Endothelial cell of umbilical vein (primary cell): ENCODE results near the gene SLC8A1. TPM values are rescaled to one million over a fixed set of nuclear protein-coding genes. Genes with fewer than 3 reads are reported as not detected.

Experiments used
- BruUV-seq: library from RNA; stranded (reverse); fragments of 400-500 nt; replicated peaks from 2 replicates; lab custom pipeline; 2021; lab: Mats Ljungman, UMichigan
- CTCF ChIA-PET: fragments of 300-600, 350-600 bp; sonication (Branson Sonifier 250); formaldehyde crosslinking; loops from one replicate; lab custom pipeline; 2021; ENCODE audit warnings: antibody characterized with exemption, inconsistent platforms; lab: Charles Lee
- POLR2A ChIA-PET: fragments of 300-600, 350-600 bp; sonication (Branson Sonifier 250); formaldehyde crosslinking; loops from one replicate; lab custom pipeline; 2021; ENCODE audit warnings: antibody characterized with exemption, inconsistent platforms; lab: Charles Lee
- DNase-seq: peaks from one replicate; pipeline ENCODE4 v3.0.0-alpha.2; 2011; ENCODE audit warnings: low read depth, low spot score
- FAIRE-seq: peaks from 2 replicates; lab custom pipeline; 2011; peaks lifted over from hg19 to GRCh38; lab: Jason Lieb, UNC
- H2AFZ ChIP-seq: 2 replicates; pipeline ENCODE4 v1.6.0; 2012; ENCODE audit warnings: low read depth, low read length, control low read depth, inconsistent platforms
- H3K27ac ChIP-seq: 2 replicates; pipeline ENCODE4 v1.5.1; 2011; ENCODE audit warnings: low read depth, mild to moderate bottlenecking, control low read depth, low read length, moderate library complexity; ENCODE audit not compliant: insufficient read depth
- H3K27me3 ChIP-seq, 2 experiments: 2 replicates each; pipeline versions ENCODE4 v1.6.0 to v1.6.1; 2011; ENCODE audit warnings: low read length in 2 of 2, mixed read lengths in 1 of 2; ENCODE audit not compliant: control insufficient read depth in 2 of 2, insufficient read depth in 2 of 2
- H3K36me3 ChIP-seq, 2 experiments: 2 replicates in 1 of 2; 3 replicates in 1 of 2; pipeline ENCODE4 v1.5.1; 2011; ENCODE audit warnings: low read length in 2 of 2, mild to moderate bottlenecking in 1 of 2, moderate library complexity in 1 of 2; ENCODE audit not compliant: control insufficient read depth in 2 of 2, insufficient read depth in 2 of 2; ENCODE audit errors: extremely low read depth in 1 of 2
- H3K4me1 ChIP-seq: 3 replicates; pipeline ENCODE4 v1.5.1; 2011; ENCODE audit warnings: mild to moderate bottlenecking, low read length; ENCODE audit not compliant: control insufficient read depth, insufficient read depth; ENCODE audit errors: extremely low read depth
- H3K4me2 ChIP-seq: 2 replicates; pipeline ENCODE4 v1.6.1; 2011; ENCODE audit warnings: low read length, control low read depth, mixed read lengths; ENCODE audit not compliant: insufficient read depth
- H3K4me3 ChIP-seq, 3 experiments: fragments of 200-600 bp in 1 of 3; sonication (generic), shearing (Covaris generic) in 1 of 3; replicated peaks in 1 of 3; 2 replicates each; pipeline ENCODE4 v1.5.1; 2011 to 2016; ENCODE audit warnings: control low read depth in 3 of 3, low read length in 3 of 3, mild to moderate bottlenecking in 2 of 3, inconsistent platforms in 1 of 3, low read depth in 1 of 3, moderate library complexity in 1 of 3; ENCODE audit not compliant: insufficient read depth in 1 of 3
- H3K79me2 ChIP-seq: 2 replicates; pipeline ENCODE4 v1.6.0; 2012; ENCODE audit warnings: low read length, inconsistent platforms; ENCODE audit not compliant: control insufficient read depth, insufficient read depth
- H3K9ac ChIP-seq: replicated peaks from 2 replicates; pipeline ENCODE3; 2011; ENCODE audit warnings: low read length, control low read depth; ENCODE audit not compliant: insufficient read depth; ENCODE audit errors: extremely low read depth
- H3K9me1 ChIP-seq: replicated peaks from 3 replicates; pipeline ENCODE4 v1.6.0; 2011; ENCODE audit warnings: mild to moderate bottlenecking, low read length; ENCODE audit not compliant: control insufficient read depth, insufficient read depth; ENCODE audit errors: extremely low read depth
- H3K9me3 ChIP-seq: replicated peaks from 2 replicates; pipeline ENCODE4 v1.5.1; 2012; ENCODE audit warnings: low read length, inconsistent platforms; ENCODE audit not compliant: control insufficient read depth, insufficient read depth
- H4K20me1 ChIP-seq: replicated peaks from 2 replicates; pipeline ENCODE3; 2011; ENCODE audit warnings: mild to moderate bottlenecking, low read length; ENCODE audit not compliant: control insufficient read depth, insufficient read depth; ENCODE audit errors: extremely low read depth
- EZH2 ChIP-seq: IDR thresholded peaks from 2 replicates; pipeline ENCODE4 v1.6.1; 2012; ENCODE audit warnings: borderline replicate concordance, low read depth, mild to moderate bottlenecking, moderate library complexity, low read length, inconsistent platforms; ENCODE audit not compliant: severe bottlenecking
- FOS ChIP-seq: IDR thresholded peaks from 2 replicates; pipeline ENCODE4 v1.6.1; 2011; ENCODE audit warnings: mild to moderate bottlenecking, low read length, moderate library complexity, borderline replicate concordance; ENCODE audit not compliant: insufficient read depth
- JUN ChIP-seq: IDR thresholded peaks from 2 replicates; pipeline ENCODE4 v1.6.1; 2011; ENCODE audit warnings: borderline replicate concordance, low read depth; ENCODE audit not compliant: insufficient read length, insufficient read depth
- MYC ChIP-seq: IDR thresholded peaks from one replicate; pipeline ENCODE4 v1.6.1; 2011; ENCODE audit warnings: mild to moderate bottlenecking, low read depth, low read length
- dilution Hi-C: fragments of 300-500 bp; cut with MboI; formaldehyde crosslinking; loops from one replicate; pipeline ENCODE4 v1.15.0; 2019; ENCODE audit warnings: low sequenced_read_pairs; ENCODE audit not compliant: extremely low pct_ligation_motif_present
- intact Hi-C: fragments of 100-400 bp; cut with micrococcal nuclease; formaldehyde crosslinking; loops from one replicate; pipeline ENCODE4 v1.10.0; 2022
- polyA plus RNA-seq, 4 experiments: library from polyadenylated mRNA; depleted of rRNA in 3 of 4; stranded (reverse) in 3 of 4; unstranded in 1 of 4; fragments of >200 nt; gene quantifications; 2 replicates each; pipeline versions ENCODE4 v1.2.1 to v1.2.3, GENCODE V29; 2011 to 2012; ENCODE audit warnings: missing spikeins in 1 of 4
- total RNA-seq: library from RNA; stranded (reverse); gene quantifications from 2 replicates; pipeline ENCODE4 v1.2.3, GENCODE V29; 2021
- TF ChIP-seq, protein P1 (sequence below), 2 donors: IDR thresholded peaks; 1 replicate in 1 of 2; 2 replicates in 1 of 2; pipeline ENCODE4 v1.5.1; 2011; ENCODE audit warnings: low read length in 2 of 2, mild to moderate bottlenecking in 2 of 2, moderate library complexity in 2 of 2, control low read depth in 1 of 2, inconsistent platforms in 1 of 2, low read depth in 1 of 2; ENCODE audit not compliant: insufficient read depth in 1 of 2; ENCODE audit errors: extremely low read depth in 1 of 2
- TF ChIP-seq, protein P2 (sequence below): IDR thresholded peaks from 2 replicates; pipeline ENCODE4 v1.6.1; 2011; ENCODE audit not compliant: insufficient read depth, insufficient read length

Gene SLC8A1
- total and polyA plus RNA-seq, 2 donors (not counting 3 experiments of a cell fraction or from before 2014, with no cell fraction given) = 0.19 to 1.8 TPM

DNA sequence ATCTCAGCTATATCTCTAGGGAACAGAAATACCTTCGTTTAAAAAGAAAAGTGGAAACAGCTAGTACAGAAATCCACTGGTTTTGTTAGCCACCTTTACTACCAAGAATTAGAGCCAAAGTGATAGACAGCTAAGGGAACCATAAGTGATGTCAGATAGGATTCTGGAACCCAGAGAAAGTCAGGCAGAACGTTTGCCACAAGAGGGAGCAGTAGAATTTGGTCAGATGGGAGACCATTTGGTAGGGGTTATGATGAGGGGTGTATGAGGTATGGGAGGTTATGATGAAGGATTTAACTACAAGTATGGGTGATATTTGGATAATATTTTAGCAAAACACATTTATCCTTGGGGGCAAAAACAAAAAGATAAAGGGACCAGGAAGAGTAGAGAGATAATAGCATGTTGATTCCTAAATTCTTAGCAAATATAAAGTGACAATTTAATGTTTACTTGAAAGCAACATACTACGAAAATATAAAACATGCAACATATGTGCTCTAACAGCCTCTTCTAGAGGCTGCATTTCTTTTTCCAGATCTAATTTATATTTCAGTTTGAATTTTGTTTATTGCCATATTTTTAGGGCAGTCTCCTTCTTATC is 3.3 kb downstream of the SLC8A1 start:
- no peak overlapping the region for H3K27ac ChIP-seq
- ChIA-PET POLR2A (no interaction called here), CTCF (interaction anchor here (0.6 to 6.1 kb wide), 29 partner anchors 11 to 1251 kb away, joined by 3 to 59 read pairs (median 4); no protein-coding TSS in a partner anchor)
- no peak overlapping the region for H3K4me3 ChIP-seq
- H2AFZ ChIP-seq = no peak overlapping the region
- H3K9me1 ChIP-seq = no peaks in the 10 kb centered on the region
- dilution Hi-C loops (no loop called here), intact Hi-C loops (loop anchor here (1.0 to 2.0 kb wide), 4 partner anchors 48 to 536 kb away; no protein-coding TSS in a partner anchor)
- H4K20me1 ChIP-seq = no peaks in the 10 kb centered on the region
- no peaks in the 10 kb centered on the region for H3K27me3 ChIP-seq
- H3K9ac ChIP-seq = no peak overlapping the region
- H3K79me2 ChIP-seq = no peaks in the 10 kb centered on the region
- no peak for TF ChIP-seq EZH2
- TF ChIP-seq, protein P1, sequence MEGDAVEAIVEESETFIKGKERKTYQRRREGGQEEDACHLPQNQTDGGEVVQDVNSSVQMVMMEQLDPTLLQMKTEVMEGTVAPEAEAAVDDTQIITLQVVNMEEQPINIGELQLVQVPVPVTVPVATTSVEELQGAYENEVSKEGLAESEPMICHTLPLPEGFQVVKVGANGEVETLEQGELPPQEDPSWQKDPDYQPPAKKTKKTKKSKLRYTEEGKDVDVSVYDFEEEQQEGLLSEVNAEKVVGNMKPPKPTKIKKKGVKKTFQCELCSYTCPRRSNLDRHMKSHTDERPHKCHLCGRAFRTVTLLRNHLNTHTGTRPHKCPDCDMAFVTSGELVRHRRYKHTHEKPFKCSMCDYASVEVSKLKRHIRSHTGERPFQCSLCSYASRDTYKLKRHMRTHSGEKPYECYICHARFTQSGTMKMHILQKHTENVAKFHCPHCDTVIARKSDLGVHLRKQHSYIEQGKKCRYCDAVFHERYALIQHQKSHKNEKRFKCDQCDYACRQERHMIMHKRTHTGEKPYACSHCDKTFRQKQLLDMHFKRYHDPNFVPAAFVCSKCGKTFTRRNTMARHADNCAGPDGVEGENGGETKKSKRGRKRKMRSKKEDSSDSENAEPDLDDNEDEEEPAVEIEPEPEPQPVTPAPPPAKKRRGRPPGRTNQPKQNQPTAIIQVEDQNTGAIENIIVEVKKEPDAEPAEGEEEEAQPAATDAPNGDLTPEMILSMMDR (IDR thresholded peaks at IDR 0.05; ENCODE audit: extremely low read depth in 1 of 2, insufficient read depth in 1 of 2, low read depth in 1 of 2, low read length in 2 of 2) = peak; percentile 47 to 59
- no peak for TF ChIP-seq JUN
- TF ChIP-seq, protein P2, sequence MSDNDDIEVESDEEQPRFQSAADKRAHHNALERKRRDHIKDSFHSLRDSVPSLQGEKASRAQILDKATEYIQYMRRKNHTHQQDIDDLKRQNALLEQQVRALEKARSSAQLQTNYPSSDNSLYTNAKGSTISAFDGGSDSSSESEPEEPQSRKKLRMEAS = no peak
- no peak for TF ChIP-seq FOS
- TF ChIP-seq MYC = no peak
- BruUV-seq = no TSS peak
- H3K9me3 ChIP-seq = no peaks in the 10 kb centered on the region
- H3K4me2 ChIP-seq = no peak overlapping the region
- peak; percentile 63 for FAIRE-seq
- peaks cover 10% of the 10 kb centered on the region for H3K4me1 ChIP-seq
- peak; percentile 42 for DNase-seq
- H3K36me3 ChIP-seq = no peaks in the 10 kb centered on the region
